ENCODE measurements around the gene PRPF18.
"Not testable (repeated sequence)": the region's sequence is repeated elsewhere in the genome, so short reads cannot be mapped to it uniquely, and the experiment has no call there.

PRPF18 gene

DNA sequence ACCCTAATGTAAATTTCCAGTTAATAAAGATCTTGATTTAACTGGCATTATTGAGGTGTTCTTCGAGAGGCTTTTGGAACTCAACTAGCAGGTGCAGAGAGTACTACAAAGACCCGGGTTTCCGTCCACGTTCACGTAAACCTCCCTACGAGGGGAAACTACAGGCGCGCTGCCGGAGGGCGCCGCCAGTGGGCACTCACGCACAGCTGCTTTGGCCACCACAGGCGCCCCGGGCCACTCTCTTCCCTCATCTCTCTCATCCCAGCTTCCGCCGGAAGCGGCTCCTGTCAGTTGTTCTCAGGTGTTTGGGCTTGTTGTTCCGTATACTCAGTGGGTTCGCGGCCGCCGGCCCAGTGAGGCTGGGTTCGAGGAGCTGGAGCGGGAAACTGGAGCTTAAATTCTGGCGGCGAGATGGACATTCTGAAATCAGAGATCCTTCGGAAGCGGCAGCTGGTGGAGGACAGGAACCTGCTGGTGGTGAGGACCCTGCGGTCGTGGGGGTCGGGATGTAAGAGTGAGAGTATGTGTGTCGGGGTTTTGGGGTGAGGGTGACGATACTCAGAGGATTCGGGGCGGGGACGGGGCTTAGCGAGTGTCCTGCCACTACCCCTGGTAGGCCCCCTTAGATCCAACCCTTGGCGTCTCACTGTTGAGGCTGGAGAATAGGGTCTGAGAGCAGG, at the start of gene PRPF18:
Gene PRPF18, plus strand, starts transcription at position 290 of the 680 bp plus-strand sequence. Its CDS starts 122 bp downstream, at position 412.
- DNase-seq (ENCODE audit: low read depth), result peak; percentile 92

GRCh38 chr10:13537985-13538384, 48.8 kb upstream of the PRPF18 start:
- DNase-seq (ENCODE audit: low read depth), result not testable (repeated sequence)

DNA sequence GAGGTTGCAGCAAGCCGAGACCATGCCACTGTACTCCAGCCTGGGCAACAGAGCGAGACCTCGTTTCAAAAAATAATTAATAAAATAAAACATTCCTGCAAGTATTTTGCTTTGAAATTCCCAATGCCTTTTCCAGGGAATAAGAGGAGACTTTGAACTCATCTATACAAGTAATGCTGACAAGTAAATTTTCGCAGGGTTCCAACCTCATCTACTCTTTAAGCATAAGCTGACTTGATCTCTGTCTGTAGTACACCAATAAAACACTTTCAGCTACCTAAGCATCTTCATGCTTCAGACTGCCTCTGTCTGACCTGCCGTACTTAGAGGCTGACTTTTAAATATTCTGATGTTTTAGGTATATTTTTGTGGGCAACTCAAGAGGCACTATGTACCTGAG, 44.2 kb upstream of the PRPF18 start:
- no peak for DNase-seq (ENCODE audit: low read depth)

- DNase-seq (ENCODE audit: low read depth), result no peak
Observed at GRCh38 chr10:13550802-13551201, 36.0 kb upstream of the PRPF18 start.

- no peak for DNase-seq (ENCODE audit: low read depth)
Observed at GRCh38 chr10:13555884-13556510, 30.8 kb upstream of the PRPF18 start.

- no peak for DNase-seq (ENCODE audit: low read depth)
Observed at GRCh38 chr10:13559124-13559700, 27.6 kb upstream of the PRPF18 start.

GRCh38 chr10:13560597-13560996, 26.2 kb upstream of the PRPF18 start:
- no peak for DNase-seq (ENCODE audit: low read depth)

GRCh38 chr10:13563481-13564445, 23.0 kb upstream of the PRPF18 start:
- no peak for DNase-seq (ENCODE audit: low read depth)

DNA sequence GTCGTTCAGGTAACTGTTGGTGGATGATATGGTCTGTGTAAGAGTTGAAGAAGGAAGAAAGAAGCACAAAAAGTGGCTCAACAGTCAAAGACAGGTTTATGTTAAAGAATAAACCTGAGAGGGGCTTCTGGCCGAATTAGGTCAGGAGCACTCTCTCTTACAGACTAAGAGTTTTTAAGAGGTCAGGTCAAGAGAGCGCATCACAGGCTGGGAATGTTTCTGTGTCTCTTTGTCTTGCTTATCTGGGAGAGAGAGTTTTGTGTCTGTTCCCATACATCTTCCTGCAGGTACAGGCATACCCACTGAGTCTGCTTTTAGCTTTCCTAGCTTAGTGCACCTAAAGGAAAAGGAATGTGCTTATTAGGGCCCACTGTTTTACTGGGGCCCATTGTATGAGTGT, 22.2 kb upstream of the PRPF18 start:
- DNase-seq (ENCODE audit: low read depth), result no peak

DNA sequence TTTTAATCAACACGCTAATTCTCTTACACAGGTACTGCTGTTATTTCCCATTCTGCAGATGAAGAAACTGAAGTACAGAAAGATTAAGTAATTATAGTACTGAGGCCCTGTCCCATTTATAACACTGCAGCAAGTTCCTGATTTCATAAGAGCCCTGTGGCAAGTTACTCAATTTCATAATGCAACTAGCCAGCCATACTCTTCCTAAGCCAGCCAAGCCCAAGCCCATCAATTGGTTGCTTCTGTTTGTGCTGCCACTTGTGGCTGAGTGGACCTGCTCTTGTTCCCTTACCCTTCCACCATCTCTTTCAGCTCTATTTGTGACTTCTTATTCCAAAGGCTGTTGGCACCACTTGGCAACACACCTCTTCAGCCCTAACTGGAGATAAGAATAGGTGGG, 19.7 kb upstream of the PRPF18 start:
- DNase-seq (ENCODE audit: low read depth), result no peak

GRCh38 chr10:13571541-13571940, 15.2 kb upstream of the PRPF18 start:
- no peak for DNase-seq (ENCODE audit: low read depth)

DNA sequence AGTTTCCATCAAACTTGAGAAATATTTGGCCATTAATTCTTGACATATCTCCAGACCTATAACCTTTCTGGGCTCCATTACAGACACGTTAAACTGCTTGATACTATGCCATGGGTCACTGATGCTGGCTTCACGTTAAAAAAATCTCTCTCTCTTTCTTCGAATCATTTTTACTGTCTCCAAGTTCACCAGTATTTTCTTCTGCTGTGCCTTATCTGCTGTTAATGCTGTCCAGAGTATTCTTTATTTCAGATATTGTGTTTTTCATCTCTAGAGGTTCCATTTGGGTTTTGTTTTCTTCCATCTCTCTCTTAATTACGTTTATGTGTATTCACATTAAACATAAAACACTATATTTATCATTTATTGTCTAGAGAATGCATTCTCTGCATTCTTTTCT, 12.8 kb upstream of the PRPF18 start:
- DNase-seq (ENCODE audit: low read depth), result no peak

- no peak for DNase-seq (ENCODE audit: low read depth)
Observed at GRCh38 chr10:13585195-13585751, 1.5 kb upstream of the PRPF18 start.

- no peak for DNase-seq (ENCODE audit: low read depth)
Observed at GRCh38 chr10:13585943-13586342, 822 bp upstream of the PRPF18 start.

DNA sequence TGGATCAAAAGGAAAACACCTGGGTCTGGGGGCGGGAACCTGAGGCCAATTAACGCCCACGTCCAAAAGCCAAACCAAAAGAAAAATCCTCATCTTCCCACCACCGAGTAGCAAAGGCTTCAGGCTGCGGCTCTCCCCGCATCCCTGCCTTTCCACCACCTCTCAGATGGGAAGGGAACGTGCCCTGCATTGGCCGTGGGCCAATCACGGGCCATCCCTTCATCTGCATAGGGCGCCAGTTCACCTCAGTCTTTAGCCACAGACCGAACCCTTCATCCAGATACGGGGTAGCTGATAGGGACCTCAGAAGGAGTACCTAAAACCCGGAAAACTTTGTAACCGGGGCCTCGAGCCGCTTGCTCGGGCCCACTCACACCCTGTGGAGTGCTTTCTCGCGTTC, 626 bp downstream of the PRPF18 start:
- no peak for DNase-seq (ENCODE audit: low read depth)

DNA sequence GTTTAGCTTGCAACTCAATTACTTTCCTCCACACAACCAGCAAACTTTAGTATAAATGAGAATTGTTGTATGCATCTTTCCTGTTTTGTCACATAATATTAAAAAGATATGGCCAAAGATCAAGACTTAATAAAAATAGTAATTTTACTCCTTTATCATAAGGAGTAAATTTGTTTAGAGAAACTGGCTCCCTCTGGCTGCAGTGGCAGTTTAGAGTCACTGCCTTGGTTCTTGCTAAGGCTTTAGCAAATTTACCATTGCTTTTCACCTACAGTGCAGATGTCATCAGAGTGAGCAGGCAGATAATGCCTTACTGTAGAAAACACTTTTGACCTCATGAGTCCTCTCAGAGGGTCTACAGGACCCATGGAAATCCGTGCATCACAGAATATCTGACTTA, 2.6 kb downstream of the PRPF18 start:
- no peak for DNase-seq (ENCODE audit: low read depth)

DNA sequence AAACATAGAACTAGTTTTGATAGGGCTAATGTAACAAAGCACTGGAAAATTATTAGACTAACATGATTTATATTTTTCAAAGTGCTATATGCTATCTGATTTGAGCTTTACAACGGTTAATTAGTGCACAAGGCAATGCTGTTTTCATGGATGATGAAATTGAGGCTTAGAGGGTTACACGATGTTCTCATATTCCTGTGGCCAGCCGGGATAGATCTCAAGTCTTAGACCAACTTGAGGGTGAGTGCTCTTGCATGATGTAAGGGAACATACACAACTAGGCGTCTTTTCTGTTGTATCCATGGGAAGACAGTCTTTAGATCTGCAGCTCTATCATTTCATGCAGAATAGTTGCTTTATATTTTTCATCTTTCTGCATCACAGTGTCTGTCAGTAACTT, 4.1 kb downstream of the PRPF18 start:
- DNase-seq (ENCODE audit: low read depth), result no peak

GRCh38 chr10:13592306-13592705, 5.5 kb downstream of the PRPF18 start:
- DNase-seq (ENCODE audit: low read depth), result no peak

- no peak for DNase-seq (ENCODE audit: low read depth)
Observed at GRCh38 chr10:13593535-13593934, 6.8 kb downstream of the PRPF18 start.

- DNase-seq (ENCODE audit: low read depth), result no peak
Observed at GRCh38 chr10:13594641-13595040, 7.9 kb downstream of the PRPF18 start.

- no peak for DNase-seq (ENCODE audit: low read depth)
Observed at GRCh38 chr10:13597909-13598308, 11.1 kb downstream of the PRPF18 start.
